ENCODE measurements around the gene SNAI3.

Gene SNAI3

GRCh38 chr16:88686439-88687253 is at the start of gene SNAI3:
TSS of gene SNAI3 (minus strand) at chr16:88686507. CDS start at chr16:88686406, 101 bp downstream.
- DNase-seq, result peak; percentile 81 to 88

- no peak for DNase-seq
Measured at GRCh38 chr16:88736088-88736487, 49.8 kb upstream of the SNAI3 start.

DNA sequence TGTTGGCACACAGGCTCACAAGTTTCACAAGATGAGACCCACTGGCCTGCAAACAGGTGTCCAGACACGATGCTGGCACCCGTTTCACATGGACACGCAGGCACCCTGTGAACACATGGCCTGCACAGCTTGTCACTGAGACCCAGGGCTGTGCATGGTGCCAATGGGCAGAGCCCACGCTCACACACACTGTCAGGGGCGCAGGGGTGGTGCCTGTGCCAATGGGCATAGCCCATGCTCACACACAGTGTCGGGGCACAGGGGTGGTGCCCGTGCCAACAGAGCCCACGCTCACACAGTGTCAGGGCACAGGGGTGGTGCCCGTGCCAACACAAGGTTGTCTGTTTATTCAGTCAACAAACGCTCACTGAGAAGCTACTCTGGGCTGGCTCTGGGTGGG is 49.3 kb upstream of the SNAI3 start:
- DNase-seq, result no peak

- no peak for DNase-seq
Measured at GRCh38 chr16:88735121-88735520, 48.8 kb upstream of the SNAI3 start.

DNA sequence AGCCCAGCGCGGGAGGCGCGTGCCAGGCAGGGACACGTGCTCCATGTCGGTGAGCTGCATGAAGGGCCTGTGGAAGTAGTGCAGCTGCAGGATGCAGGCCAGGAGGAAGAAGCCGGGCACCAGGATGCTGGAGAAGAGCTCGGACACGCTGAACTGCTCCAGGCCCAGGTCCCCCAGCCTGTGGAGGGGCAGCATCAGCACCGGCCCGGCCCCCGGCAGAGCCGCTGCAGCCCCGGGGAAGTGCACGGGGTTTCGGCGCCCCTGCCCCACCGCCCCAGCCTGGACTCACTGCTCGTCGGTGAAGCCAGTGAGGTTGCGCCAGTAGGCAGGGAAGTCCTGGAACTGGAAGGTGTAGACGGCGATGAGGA is 48.0 kb upstream of the SNAI3 start:
- no peak for DNase-seq

DNA sequence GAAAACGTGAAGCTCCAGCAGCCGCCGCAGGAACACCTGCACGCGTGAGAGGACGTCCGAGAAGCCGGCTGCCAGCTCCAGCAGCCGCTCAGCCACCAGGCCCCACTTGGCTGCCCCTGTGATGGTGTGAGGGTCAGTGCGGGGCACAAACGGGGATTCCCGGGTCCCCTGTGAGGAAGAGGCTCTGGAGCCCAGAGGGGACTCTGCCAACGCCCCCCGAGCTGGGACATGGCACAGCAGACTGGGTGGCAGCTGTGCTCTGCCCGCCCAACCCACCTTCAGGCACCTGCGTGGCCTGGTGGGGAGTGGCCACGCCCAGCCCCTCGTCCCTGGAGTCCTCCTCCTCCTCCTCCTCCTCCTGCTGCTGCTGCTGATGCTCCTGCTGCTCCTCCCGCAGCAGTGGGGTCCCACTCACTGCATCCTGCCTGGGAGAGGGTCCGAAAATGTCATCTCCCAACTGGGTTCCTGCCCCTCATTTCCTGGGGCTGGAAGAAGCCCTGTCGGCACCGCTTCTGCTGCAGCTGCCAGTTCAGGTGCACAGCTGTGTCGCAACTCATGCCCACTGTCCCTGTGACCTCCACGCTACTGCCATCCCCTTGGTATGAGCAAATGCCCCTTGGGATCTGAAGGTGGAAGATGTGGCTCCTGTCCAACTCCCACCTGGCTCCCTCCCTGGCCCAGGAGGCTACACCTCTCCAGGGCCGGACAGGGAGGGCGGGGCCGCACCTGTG is 47.5 kb upstream of the SNAI3 start:
- no peak for DNase-seq

DNA sequence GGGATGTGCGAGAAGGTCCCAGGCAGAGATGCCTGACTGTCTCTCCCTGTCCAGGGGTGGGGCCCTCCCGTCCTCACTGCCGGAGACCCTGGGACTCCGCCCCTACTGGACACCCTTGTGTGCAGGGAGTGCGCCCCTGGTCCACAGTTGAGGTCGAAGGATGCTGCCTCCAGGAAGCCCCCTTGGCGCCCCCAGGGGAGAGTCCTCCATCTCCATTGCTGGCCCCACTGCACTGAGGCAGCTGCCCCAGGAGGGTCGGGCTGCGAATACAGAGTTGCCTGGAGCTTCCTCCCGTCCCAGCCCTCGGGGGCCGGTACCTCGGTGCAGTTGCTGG is 46.6 kb upstream of the SNAI3 start:
- no peak for DNase-seq

- no peak for DNase-seq
Measured at GRCh38 chr16:88732172-88732960, 46.1 kb upstream of the SNAI3 start.

GRCh38 chr16:88731699-88732098 is 45.4 kb upstream of the SNAI3 start:
- no peak for DNase-seq

GRCh38 chr16:88730632-88731607 is 44.6 kb upstream of the SNAI3 start:
- no peak for DNase-seq

GRCh38 chr16:88727871-88728270 is 41.6 kb upstream of the SNAI3 start:
- DNase-seq, result no peak

DNA sequence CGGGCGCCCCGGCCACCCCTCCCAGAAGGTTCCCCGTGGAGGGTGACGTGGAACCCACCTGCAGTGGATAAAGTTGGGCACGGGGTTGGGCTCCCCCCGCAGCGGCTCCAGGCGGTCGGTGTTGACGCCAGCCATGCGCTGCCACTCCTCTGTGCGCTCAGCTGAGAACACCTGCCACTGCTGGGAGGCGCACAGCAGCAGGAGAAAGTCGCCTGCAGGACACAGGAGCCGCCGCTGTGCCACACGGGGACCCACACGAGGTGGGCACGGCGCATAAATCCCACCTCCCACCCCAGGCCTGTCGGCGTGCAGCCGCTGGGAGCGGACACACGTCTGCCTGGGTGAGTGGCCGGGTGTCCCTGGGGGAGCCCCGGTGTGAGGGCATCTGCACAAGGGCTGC is 40.7 kb upstream of the SNAI3 start:
- no peak for DNase-seq

DNA sequence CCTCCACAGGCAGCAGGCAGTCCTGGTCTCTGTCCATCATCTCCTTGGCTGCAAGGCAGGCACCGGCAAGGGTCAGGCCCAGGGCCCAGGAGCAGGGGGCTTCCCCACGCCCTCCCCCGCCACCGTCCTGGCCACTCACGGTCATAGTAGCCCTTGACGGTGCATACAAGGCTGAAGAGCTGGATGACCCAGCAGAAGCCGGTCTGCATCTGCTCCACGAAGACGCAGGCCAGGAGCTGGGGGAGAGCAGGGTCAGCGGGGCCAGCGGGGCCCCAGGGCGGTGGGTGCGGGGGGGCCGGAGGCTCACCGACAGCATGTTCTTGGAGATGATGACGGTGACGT is 40.1 kb upstream of the SNAI3 start:
- DNase-seq, result no peak

DNA sequence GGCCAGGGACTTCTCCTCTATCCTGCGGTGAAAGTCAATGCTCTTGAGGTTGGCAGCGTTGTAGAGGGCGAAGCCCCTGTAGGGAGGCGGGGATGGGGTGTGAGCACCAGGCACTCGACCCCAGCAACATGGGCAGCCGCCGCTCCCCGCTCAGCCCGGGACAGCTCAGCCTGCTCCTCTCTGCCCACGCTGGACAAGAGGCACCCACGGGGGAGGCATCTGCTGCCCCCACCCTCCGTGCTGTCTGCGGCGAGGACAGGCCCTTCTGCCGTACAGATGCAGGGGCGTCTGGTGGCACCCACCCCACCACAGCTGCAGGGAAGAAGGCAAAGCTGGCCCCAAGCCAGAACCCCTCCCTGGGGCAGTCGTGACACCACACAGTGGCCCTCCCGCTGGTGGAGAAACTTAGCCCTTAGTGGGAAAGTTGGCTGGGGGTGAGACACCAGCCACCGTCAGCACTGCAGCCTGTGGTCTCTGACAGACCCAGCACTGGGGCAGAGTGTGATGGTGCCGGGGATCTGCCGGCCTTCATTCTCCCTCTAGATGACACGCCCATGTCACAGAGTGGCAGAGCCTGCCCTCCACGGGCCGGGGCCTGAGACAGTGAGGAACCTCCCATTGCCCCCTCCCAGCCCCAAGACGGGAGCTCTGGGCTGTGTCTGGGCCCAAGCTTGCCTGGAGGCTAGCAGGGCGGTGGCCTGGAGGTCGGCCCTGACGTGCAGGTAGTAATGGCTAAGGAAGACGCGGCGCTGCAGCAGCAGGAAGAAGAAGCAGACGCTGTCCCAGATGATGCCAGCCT is 39.5 kb upstream of the SNAI3 start:
- no peak for DNase-seq

- DNase-seq, result no peak
Measured at GRCh38 chr16:88724855-88725555, 38.7 kb upstream of the SNAI3 start.

GRCh38 chr16:88723911-88724310 is 37.6 kb upstream of the SNAI3 start:
- DNase-seq, result no peak

GRCh38 chr16:88723507-88723887 is 37.2 kb upstream of the SNAI3 start:
- no peak for DNase-seq

DNA sequence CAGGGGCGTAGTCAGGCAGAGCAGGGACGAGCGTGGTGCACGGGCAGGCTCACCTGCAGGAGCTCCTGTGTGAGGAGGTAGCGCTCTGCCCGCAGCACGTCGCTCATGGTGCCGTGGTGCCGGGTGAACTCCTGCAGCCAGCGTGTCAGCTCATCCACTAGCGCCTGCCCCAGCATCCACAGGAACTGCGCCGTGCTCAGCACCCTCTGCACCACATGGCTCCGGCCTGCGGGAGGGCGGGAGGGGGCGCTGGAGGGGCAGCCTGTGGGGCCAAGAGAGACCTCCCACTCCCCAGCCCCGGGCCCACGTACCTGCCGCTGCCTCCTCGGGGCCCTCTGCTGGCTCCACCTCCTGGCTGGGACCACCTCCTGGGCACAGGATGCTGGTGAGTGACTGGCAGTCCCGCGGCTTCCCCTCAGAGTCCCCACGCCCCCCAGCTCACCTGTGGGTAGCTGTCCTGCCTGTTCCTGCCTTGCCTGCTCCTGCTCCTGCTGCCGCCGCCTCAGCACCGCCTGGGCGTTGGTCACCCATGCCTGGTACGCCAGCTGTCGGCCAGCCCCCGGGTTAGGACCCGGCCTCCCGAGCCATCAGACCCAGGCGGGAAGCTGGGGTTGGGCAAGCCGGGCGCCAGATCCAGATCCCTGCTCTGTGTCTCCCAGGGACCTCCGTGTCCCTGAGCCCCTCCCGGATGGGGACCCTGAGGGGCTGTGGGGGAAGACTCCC is 36.6 kb upstream of the SNAI3 start:
- no peak for DNase-seq

DNA sequence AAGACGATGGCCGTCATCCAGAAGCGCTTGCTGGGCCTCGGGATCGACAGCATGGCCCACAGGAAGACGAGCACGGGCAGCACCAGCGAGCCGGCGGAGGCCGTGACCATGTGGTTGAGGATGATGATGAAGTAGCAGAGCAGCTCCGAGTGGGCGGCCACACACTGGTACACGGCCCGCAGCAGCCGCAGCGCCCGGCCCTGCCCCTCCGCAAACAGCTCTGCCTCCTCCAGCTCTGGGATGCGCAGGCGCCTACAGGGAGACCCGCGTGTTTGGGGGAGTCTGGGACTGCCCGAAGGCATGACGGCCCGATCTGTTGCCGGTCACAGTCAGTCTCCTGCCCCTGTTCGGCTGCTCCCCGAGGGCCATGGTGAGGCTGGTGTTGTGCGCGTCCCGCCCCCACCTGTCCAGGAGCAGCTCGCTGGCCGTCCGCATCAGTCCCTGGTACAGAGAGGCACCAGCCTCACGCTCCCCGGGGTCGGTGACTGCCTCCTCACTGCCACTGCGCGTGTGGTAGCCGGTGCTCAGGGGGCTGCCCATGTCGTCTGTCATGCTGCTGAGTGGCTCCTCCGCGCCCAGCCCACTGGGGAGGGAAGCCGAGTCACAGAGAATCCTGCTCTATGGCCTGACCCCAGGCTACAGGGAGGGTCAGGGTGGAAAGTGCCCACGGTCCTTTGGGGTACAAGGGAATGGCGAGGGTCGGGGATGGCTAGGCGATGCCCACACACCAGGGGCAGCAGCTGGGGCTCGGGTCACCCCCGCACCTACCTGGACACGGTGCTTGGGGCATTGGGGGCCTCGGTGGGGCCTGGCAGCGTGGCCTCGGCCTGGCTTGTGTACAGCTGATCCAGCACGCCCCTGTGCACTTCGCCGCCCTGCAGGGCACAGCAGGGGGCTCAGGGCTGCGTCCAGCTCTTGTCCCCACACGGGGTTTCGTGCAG is 35.8 kb upstream of the SNAI3 start:
- no peak for DNase-seq
